Measurements from ENCODE around the gene DGKB. TPM values are rescaled to one million over a fixed set of nuclear protein-coding genes. Genes with fewer than 3 reads are reported as not detected.

The DGKB gene
- total and polyA plus RNA-seq, 8 donors: 0.16 to 1.3 (median 0.40) TPM

DNA sequence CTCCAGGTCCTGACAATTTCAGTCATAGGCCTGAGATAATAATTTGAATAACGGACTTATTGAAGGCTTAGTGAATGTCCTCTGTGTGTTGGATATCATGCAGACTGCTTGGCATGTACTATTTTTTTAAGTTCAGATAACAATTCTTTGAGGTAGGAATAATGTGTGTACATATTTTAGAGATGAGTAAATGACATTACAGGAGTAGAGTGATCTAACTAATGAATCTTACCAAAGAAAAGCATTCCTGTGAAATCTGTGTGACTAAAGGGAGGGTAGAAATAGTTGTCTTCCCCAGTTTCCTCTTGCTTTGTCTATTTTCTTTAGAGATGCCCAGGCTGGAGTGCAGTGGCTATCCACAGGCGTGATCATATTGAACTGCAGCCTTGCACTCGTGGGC lies 521.2 kb downstream of the DGKB start:
- DNase-seq (no peak), ATAC-seq (no peak), FAIRE-seq (no peak)
- Histone ChIP-seq H3K4me1 (no peaks in the 10 kb centered on the region), H3K4me3 (no peak overlapping the region), H3K9me3 (no peaks in the 10 kb centered on the region), H3K36me3 (no peaks in the 10 kb centered on the region), H3K27ac (no peak overlapping the region), H3K27me3 (no peaks in the 10 kb centered on the region)
- 89 to 91% methylated on average over 3 of the region's 3 CpGs for WGBS, 2 donors
- intact Hi-C loops (cut with DNase I): no loop called here
- no peak for TF ChIP-seq CTCF (IDR thresholded peaks at IDR 0.05)

GRCh38 chr7:14380881-14381280 lies 521.7 kb downstream of the DGKB start:
- TF ChIP-seq CTCF (IDR thresholded peaks at IDR 0.05): no peak
- 84 to 89% methylated on average over 3 of the region's 3 CpGs for WGBS, 2 donors
- no peak for ATAC-seq
- Histone ChIP-seq H3K9me3 (no peaks in the 10 kb centered on the region), H3K36me3 (no peaks in the 10 kb centered on the region), H3K4me1 (no peaks in the 10 kb centered on the region), H3K27me3 (no peaks in the 10 kb centered on the region), H3K4me3 (no peak overlapping the region), H3K27ac (no peak overlapping the region)
- intact Hi-C loops (cut with DNase I): no loop called here
- FAIRE-seq: no peak
- no peak for DNase-seq

DNA sequence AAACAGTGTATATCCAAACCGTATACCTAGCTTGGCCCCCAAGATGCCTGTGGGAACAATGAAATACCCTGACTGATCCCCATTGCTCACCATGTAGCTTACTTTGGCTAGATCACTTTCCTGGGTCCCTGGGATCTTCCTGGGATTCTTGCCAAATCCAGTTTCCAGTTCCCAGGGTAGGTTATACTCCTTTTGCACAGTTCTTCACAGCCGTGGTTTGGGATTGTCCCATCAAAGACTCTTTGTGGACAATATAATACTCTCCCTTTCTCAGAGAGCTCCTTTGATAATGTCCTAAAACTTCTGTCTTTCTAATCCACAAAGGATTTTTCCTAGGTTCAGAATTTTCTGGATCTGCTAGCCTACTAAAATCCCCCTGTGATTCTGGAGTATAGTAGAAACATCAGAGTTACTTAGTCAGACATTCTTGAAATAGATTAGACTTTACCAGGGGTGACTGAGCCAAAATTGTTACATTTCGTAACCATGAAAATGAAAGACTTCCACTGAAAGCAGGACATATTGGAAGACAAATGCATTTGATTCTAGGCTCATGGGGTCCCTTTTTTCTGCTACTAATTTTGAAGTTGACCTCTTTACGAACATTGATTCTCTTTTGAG lies 524.8 kb downstream of the DGKB start:
- no peak overlapping the region for H3K4me3 ChIP-seq
- DNase-seq: no peak
- no peaks in the 10 kb centered on the region for H3K27me3 ChIP-seq
- intact Hi-C loops (cut with DNase I): no loop called here
- no peaks in the 10 kb centered on the region for H3K9me3 ChIP-seq
- FAIRE-seq: no peak
- WGBS, 2 donors: 75 to 88% methylated on average over 4 of the region's 4 CpGs
- H3K36me3 ChIP-seq: no peaks in the 10 kb centered on the region
- no peaks in the 10 kb centered on the region for H3K4me1 ChIP-seq
- peak in 1 of 4 donors; percentile 24 for ATAC-seq
- TF ChIP-seq CTCF (IDR thresholded peaks at IDR 0.05): no peak
- no peak overlapping the region for H3K27ac ChIP-seq

DNA sequence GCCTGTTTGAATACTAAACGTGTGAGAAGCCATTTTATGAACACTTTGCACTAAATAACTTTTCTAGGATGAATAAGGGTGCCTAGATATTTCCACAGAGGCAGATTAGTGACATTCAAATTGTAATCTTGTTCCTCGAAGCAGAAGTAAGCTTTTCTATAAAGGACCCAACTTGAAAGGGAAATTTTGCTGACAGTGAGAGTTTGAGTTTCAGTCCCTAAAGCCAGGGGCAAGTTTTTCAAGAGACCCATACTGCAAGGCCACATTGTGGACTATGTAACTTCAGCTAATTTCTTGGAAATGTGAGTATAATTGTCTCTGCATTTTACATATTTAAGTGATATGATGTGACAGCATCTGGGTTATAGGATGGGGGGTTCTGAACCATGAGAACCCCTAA lies 525.8 kb downstream of the DGKB start:
- H3K4me3 ChIP-seq: no peak overlapping the region
- WGBS, 2 donors: 54 to 56% methylated on average over 2 of the region's 2 CpGs
- H3K27me3 ChIP-seq: no peaks in the 10 kb centered on the region
- intact Hi-C loops (cut with DNase I): no loop called here
- DNase-seq: no peak
- no peaks in the 10 kb centered on the region for H3K4me1 ChIP-seq
- TF ChIP-seq CTCF (IDR thresholded peaks at IDR 0.05): no peak
- no peaks in the 10 kb centered on the region for H3K36me3 ChIP-seq
- ATAC-seq: no peak
- no peak overlapping the region for H3K27ac ChIP-seq
- no peaks in the 10 kb centered on the region for H3K9me3 ChIP-seq
- no peak for FAIRE-seq

DNA sequence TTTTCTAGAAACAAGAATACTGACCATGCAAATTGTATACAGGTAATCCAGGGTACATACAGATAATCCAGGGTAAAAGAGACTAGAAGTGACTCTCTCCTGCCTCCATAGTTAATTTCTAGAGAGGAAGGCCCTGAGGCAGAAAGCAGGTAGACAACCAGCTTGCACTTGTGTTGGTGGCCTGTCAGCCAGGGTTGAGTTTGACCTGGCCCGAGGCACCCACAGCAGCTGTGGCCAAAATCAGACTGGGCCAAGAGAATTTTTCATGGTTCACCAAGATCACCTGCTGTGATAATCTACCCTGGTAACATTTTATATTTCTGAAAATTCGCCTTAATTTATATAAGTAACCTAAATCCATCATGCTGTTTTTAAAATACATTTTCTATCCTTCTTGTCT lies 526.6 kb downstream of the DGKB start:
- Histone ChIP-seq H3K27me3 (no peaks in the 10 kb centered on the region), H3K4me3 (no peak overlapping the region), H3K4me1 (no peaks in the 10 kb centered on the region), H3K27ac (no peak overlapping the region), H3K9me3 (no peaks in the 10 kb centered on the region), H3K36me3 (no peaks in the 10 kb centered on the region)
- ATAC-seq (no peak), FAIRE-seq (no peak), DNase-seq (no peak)
- no peak for TF ChIP-seq CTCF (IDR thresholded peaks at IDR 0.05)
- intact Hi-C loops (cut with DNase I): no loop called here
- 56 to 89% methylated on average over 2 of the region's 2 CpGs for WGBS, 2 donors
